ENCODE results near the gene LTBP1.

GRCh38 chr2:32947484-32948143 lies 861 bp downstream of the LTBP1 start:
- TF ChIP-seq CTCF (IDR thresholded peaks at IDR 0.05; ENCODE audit: low read depth, low read length, poor library complexity, severe bottlenecking) = no peak
- no peak for TF ChIP-seq EZH2phosphoT487 (IDR thresholded peaks at IDR 0.05; ENCODE audit: borderline replicate concordance, low read length)

Data from DOHH2 (cell line).